MCF 10A (cell line): ENCODE data around the gene CD44. TPM values are rescaled to one million over a fixed set of nuclear protein-coding genes. Genes with fewer than 3 reads are reported as not detected.

Experiments used
- BruUV-seq: library from RNA; stranded (reverse); fragments of 400-500 nt; replicated peaks from 2 replicates; lab custom pipeline; 2021; lab: Mats Ljungman, UMichigan
- CTCF ChIA-PET: fragments of 300-600 bp; sonication (Branson Sonifier 250); formaldehyde crosslinking; extraction: SDS; loops from one replicate; lab custom pipeline; 2021; ENCODE audit warnings: antibody characterized with exemption, inconsistent platforms; lab: Yijun Ruan, JAX
- POLR2A ChIA-PET: fragments of 300-600, 350-650 bp; sonication (Branson Sonifier 250); formaldehyde crosslinking; extraction: SDS; loops from one replicate; lab custom pipeline; 2020; ENCODE audit warnings: antibody characterized with exemption, inconsistent platforms; lab: Yijun Ruan, JAX
- DNase-seq: peaks from one replicate; pipeline ENCODE4 v3.0.0-alpha.2; 2018; ENCODE audit not compliant: unreplicated experiment
- H3K27ac Mint-ChIP-seq: one replicate; pipeline ENCODE4 v1.8.0; 2022; ENCODE audit warnings: mild to moderate bottlenecking, low read depth, mixed read lengths; ENCODE audit not compliant: unreplicated experiment
- H3K27me3 Mint-ChIP-seq: one replicate; pipeline ENCODE4 v1.8.0; 2022; ENCODE audit warnings: mixed read lengths; ENCODE audit not compliant: insufficient read depth, unreplicated experiment
- H3K36me3 Mint-ChIP-seq: one replicate; pipeline ENCODE4 v1.8.0; 2022; ENCODE audit warnings: mild to moderate bottlenecking, moderate library complexity, mixed read lengths; ENCODE audit not compliant: insufficient read depth, unreplicated experiment
- H3K4me1 Mint-ChIP-seq: one replicate; pipeline ENCODE4 v1.8.0; 2022; ENCODE audit warnings: mixed read lengths; ENCODE audit not compliant: insufficient read depth, unreplicated experiment
- H3K4me3 Mint-ChIP-seq: one replicate; pipeline ENCODE4 v1.8.0; 2022; ENCODE audit warnings: mild to moderate bottlenecking, moderate library complexity, mixed read lengths; ENCODE audit not compliant: unreplicated experiment
- H3K9me3 Mint-ChIP-seq: one replicate; pipeline ENCODE4 v1.8.0; 2022; ENCODE audit warnings: mixed read lengths; ENCODE audit not compliant: unreplicated experiment
- intact Hi-C: fragments of 100-400 bp; cut with micrococcal nuclease; formaldehyde crosslinking; loops from 2 replicates; pipeline ENCODE4 v1.14.1; 2022
- total RNA-seq: library from RNA; stranded (reverse); gene quantifications from 2 replicates; pipeline ENCODE4 v1.2.3, GENCODE V29; 2022
- TF ChIP-seq, protein P1 (sequence below): fragments of 200-600 bp; IDR thresholded peaks from one replicate; pipeline ENCODE4 v1.8.0; 2022; ENCODE audit warnings: antibody characterized with exemption, mild to moderate bottlenecking; ENCODE audit not compliant: unreplicated experiment

Gene CD44
- total RNA-seq, 1 experiment from 2014 or later, result 446 TPM

DNA sequence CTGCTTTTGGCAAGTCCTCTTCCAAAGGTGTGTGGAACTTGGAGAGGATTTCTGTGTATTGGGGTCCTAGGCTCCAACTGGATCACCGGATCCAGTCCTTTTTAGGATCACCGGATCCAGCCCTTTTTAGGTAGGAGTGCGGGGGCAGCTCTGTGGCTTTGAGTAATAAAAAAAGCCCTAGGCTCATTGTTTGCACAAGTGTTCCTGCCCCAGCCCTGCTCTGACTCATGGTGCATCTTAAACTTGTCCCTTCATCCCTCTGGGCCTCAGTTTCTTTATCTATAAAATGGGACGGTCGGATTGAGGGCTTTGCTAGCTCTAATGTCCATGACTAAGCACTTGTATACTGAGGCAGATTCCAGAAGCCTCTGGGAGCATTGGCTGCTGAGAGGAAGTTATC, 22.7 kb upstream of the CD44 start:
- ChIA-PET POLR2A (interaction anchor here (0.8 to 3.8 kb wide), 11 partner anchors 12 to 155 kb away, joined by 3 to 43 read pairs (median 5); partner anchors contain the start of gene CD44), CTCF (interaction anchor here (0.5 to 2.0 kb wide), 8 partner anchors 10 to 191 kb away, joined by 3 to 6 read pairs (median 4); no protein-coding TSS in a partner anchor)
- peak; percentile 89 for DNase-seq
- Mint-ChIP-seq H3K36me3 (no peaks in the 10 kb centered on the region), H3K27ac (peak overlapping the region; percentile 31), H3K27me3 (no peaks in the 10 kb centered on the region), H3K4me1 (peaks cover 31% of the 10 kb centered on the region), H3K4me3 (no peak overlapping the region), H3K9me3 (no peaks in the 10 kb centered on the region)
- TF ChIP-seq, protein P1, sequence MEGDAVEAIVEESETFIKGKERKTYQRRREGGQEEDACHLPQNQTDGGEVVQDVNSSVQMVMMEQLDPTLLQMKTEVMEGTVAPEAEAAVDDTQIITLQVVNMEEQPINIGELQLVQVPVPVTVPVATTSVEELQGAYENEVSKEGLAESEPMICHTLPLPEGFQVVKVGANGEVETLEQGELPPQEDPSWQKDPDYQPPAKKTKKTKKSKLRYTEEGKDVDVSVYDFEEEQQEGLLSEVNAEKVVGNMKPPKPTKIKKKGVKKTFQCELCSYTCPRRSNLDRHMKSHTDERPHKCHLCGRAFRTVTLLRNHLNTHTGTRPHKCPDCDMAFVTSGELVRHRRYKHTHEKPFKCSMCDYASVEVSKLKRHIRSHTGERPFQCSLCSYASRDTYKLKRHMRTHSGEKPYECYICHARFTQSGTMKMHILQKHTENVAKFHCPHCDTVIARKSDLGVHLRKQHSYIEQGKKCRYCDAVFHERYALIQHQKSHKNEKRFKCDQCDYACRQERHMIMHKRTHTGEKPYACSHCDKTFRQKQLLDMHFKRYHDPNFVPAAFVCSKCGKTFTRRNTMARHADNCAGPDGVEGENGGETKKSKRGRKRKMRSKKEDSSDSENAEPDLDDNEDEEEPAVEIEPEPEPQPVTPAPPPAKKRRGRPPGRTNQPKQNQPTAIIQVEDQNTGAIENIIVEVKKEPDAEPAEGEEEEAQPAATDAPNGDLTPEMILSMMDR, result no peak
- intact Hi-C loops, result no loop called here
- BruUV-seq, result no TSS peak

DNA sequence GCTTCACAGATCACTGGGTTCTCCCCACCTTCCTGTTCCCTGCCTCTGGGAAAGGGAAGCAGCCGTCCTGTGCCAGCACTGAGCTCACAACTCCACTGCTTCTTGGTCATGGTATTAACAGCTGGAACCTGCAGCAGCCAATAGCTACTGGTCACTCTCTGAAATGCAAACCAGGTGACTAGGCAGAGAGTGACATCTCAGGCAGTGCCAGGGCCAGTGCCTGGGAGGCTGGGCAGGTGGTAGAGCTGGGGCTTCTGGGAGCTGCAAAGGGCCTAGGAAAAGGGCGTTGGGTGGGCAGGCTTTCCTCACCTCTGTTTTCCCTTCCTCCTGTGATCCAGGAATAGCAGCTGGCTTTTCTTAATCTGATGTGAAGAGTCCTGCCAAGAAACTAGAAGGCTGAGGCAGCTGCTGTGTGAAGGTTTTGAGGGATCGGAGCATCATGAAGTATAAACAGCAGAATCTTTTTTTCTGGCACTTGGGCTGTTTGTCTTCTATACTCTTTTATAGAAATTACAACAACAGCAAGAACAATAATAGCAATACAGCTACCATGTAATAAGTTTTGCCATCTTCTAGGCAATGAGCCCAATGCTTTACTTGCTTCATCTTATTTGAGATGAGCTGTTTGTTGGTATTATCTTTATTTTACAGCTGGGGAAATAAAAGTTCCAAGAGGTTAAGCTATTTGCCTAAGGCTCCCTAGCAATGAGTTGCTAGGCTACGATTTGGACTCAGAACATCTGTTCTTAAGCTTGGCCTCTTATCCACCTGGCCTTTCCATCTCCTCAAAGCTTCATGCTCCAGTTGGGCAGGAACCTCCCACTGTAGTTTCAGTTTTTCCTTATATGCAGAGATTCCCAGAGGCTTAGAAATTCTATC, 22.0 kb upstream of the CD44 start:
- Mint-ChIP-seq H3K27me3 (no peaks in the 10 kb centered on the region), H3K4me1 (peaks cover 23% of the 10 kb centered on the region), H3K36me3 (no peaks in the 10 kb centered on the region), H3K9me3 (no peaks in the 10 kb centered on the region), H3K27ac (peak overlapping the region; percentile 31), H3K4me3 (no peak overlapping the region)
- TF ChIP-seq, protein P1, result no peak
- peak; percentile 9 for DNase-seq
- POLR2A ChIA-PET, result interaction anchor here (0.5 to 3.8 kb wide), 13 partner anchors 9 to 680 kb away, joined by 3 to 43 read pairs (median 3); partner anchors contain the start of gene CD44
- intact Hi-C loops, result no loop called here
- BruUV-seq, result no TSS peak
- CTCF ChIA-PET, result interaction anchor here (0.7 to 2.0 kb wide), 11 partner anchors 10 to 530 kb away, joined by 3 to 6 read pairs (median 3); no protein-coding TSS in a partner anchor

DNA sequence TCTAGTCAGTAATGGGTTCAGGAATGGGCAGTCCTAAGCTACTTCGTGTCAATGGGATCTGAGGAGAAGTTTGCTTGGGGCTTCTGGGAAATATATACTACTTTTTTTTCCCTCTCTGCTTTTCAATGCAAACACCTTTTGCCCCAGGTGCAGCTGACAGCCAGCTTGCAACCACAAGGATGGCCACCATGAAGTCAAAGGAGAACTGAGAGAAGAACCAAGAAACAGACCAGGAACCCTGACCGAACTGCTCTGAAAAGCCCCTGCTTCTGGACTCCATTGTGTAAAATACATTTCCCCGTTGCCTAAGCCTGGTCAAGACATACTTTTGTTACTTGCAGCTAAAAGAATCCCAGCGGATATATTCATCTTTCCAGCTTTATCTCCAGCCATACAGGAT, 20.1 kb upstream of the CD44 start:
- no TSS peak for BruUV-seq
- H3K27ac Mint-ChIP-seq, result no peak overlapping the region
- no peak for DNase-seq
- H3K9me3 Mint-ChIP-seq, result no peaks in the 10 kb centered on the region
- CTCF ChIA-PET, result interaction anchor here (0.7 kb wide), 1 partner anchor 126 kb away, joined by 4 read pairs; no protein-coding TSS in a partner anchor
- peaks cover 14% of the 10 kb centered on the region for H3K4me1 Mint-ChIP-seq
- no peaks in the 10 kb centered on the region for H3K36me3 Mint-ChIP-seq
- H3K27me3 Mint-ChIP-seq, result no peaks in the 10 kb centered on the region
- no peak overlapping the region for H3K4me3 Mint-ChIP-seq
- TF ChIP-seq, protein P1, result no peak
- POLR2A ChIA-PET, result no interaction called here
- intact Hi-C loops, result no loop called here

GRCh38 chr11:35121326-35121865, 17.6 kb upstream of the CD44 start:
- Mint-ChIP-seq H3K4me3 (no peak overlapping the region), H3K4me1 (no peaks in the 10 kb centered on the region), H3K27me3 (peaks cover 3% of the 10 kb centered on the region), H3K27ac (no peak overlapping the region), H3K36me3 (no peaks in the 10 kb centered on the region), H3K9me3 (no peaks in the 10 kb centered on the region)
- TF ChIP-seq, protein P1, result no peak
- BruUV-seq, result no TSS peak
- intact Hi-C loops, result no loop called here
- CTCF ChIA-PET, result no interaction called here
- POLR2A ChIA-PET, result no interaction called here
- DNase-seq, result no peak
